WTC11 (cell line): ENCODE results near the gene SDF2L1. TPM values are rescaled to one million over a fixed set of nuclear protein-coding genes. Genes with fewer than 3 reads are reported as not detected.

Experiments used
- ATAC-seq: fragments of 200-7000 bp; cut with Tn5 transposase; 2 replicates; pipeline ENCODE4 v1.10.0; 2021; ENCODE audit warnings: mild to moderate bottlenecking, moderate library complexity
- CTCF ChIA-PET: fragments of 300-600 bp; sonication (Branson Sonifier 250); formaldehyde crosslinking; loops from one replicate; lab custom pipeline; 2021; ENCODE audit warnings: antibody characterized with exemption; lab: Charles Lee
- POLR2A ChIA-PET: fragments of 350-600 bp; sonication (Branson Sonifier 250); formaldehyde crosslinking; loops from one replicate; lab custom pipeline; 2021; ENCODE audit warnings: antibody characterized with exemption; lab: Charles Lee
- DNase-seq: peaks from one replicate; pipeline ENCODE4 v3.0.0; 2021; ENCODE audit warnings: low spot score
- H3K27ac Mint-ChIP-seq: 2 replicates; pipeline ENCODE4 v1.8.0; 2021; ENCODE audit warnings: mixed read lengths
- H3K27me3 Mint-ChIP-seq: 2 replicates; pipeline ENCODE4 v1.8.0; 2021; ENCODE audit warnings: low read depth, mild to moderate bottlenecking, moderate library complexity, mixed read lengths
- H3K36me3 Mint-ChIP-seq: 2 replicates; pipeline ENCODE4 v1.8.0; 2021; ENCODE audit warnings: mixed read lengths
- H3K4me1 Mint-ChIP-seq: 2 replicates; pipeline ENCODE4 v1.8.0; 2022; ENCODE audit warnings: mixed read lengths
- H3K4me3 Mint-ChIP-seq: 2 replicates; pipeline ENCODE4 v1.8.0; 2021; ENCODE audit warnings: mild to moderate bottlenecking, moderate library complexity, mixed read lengths
- H3K9me3 Mint-ChIP-seq: 2 replicates; pipeline ENCODE4 v1.8.0; 2021; ENCODE audit warnings: mixed read lengths
- CREB1 ChIP-seq: sonication (generic); formaldehyde crosslinking; IDR thresholded peaks from 2 replicates; pipeline ENCODE4 v1.8.0; 2023; ENCODE audit warnings: mild to moderate bottlenecking, missing genetic modification reagents
- CTCF ChIP-seq: fragments of 200-600 bp; IDR thresholded peaks from 2 replicates; pipeline ENCODE4 v1.8.0; 2022; ENCODE audit warnings: antibody characterized with exemption
- E2F1 ChIP-seq: sonication (generic); formaldehyde crosslinking; IDR thresholded peaks from 2 replicates; pipeline ENCODE4 v1.8.0; 2022; ENCODE audit warnings: mild to moderate bottlenecking, missing genetic modification reagents
- E2F5 ChIP-seq: sonication (generic); formaldehyde crosslinking; IDR thresholded peaks from 2 replicates; pipeline ENCODE4 v1.8.1; 2022; ENCODE audit warnings: mild to moderate bottlenecking, moderate library complexity, missing genetic modification reagents
- GTF2I ChIP-seq: fragments of 250-450 bp; sonication (Bioruptor Pico); conservative IDR thresholded peaks from 2 replicates; pipeline ENCODE4 v1.4.0; 2021; ENCODE audit warnings: mild to moderate bottlenecking
- MXD4 ChIP-seq: fragments of 250-450 bp; sonication (Bioruptor Pico); IDR thresholded peaks from 2 replicates; pipeline ENCODE4 v1.8.0; 2021; ENCODE audit warnings: mild to moderate bottlenecking, moderate library complexity, borderline replicate concordance
- OVOL2 ChIP-seq: fragments of 250-450 bp; sonication (Bioruptor Pico); IDR thresholded peaks from 2 replicates; pipeline ENCODE4 v1.9.0; 2021; ENCODE audit warnings: mild to moderate bottlenecking, borderline replicate concordance
- RELA ChIP-seq: sonication (generic); formaldehyde crosslinking; IDR thresholded peaks from 2 replicates; pipeline ENCODE4 v1.8.1; 2022; ENCODE audit warnings: missing genetic modification reagents, mild to moderate bottlenecking, borderline replicate concordance
- TCF7 ChIP-seq: sonication (generic); formaldehyde crosslinking; IDR thresholded peaks from 2 replicates; pipeline ENCODE4 v1.8.0; 2022; ENCODE audit warnings: mild to moderate bottlenecking, low read depth, missing genetic modification reagents, moderate library complexity
- ZNF138 ChIP-seq: sonication (generic); formaldehyde crosslinking; conservative IDR thresholded peaks from 2 replicates; pipeline ENCODE4 v1.8.1; 2022; ENCODE audit warnings: mild to moderate bottlenecking, moderate library complexity, missing genetic modification reagents
- ZNF232 ChIP-seq: sonication (generic); formaldehyde crosslinking; IDR thresholded peaks from 2 replicates; pipeline ENCODE4 v1.8.0; 2022; ENCODE audit warnings: mild to moderate bottlenecking, missing genetic modification reagents
- ZNF423 ChIP-seq: fragments of 250-450 bp; sonication (Bioruptor Pico); IDR thresholded peaks from 2 replicates; pipeline ENCODE4 v2.1.2; 2022; ENCODE audit warnings: mild to moderate bottlenecking, moderate library complexity
- ZNF425 ChIP-seq: fragments of 250-450 bp; sonication (Bioruptor Pico); conservative IDR thresholded peaks from 2 replicates; pipeline ENCODE4 v1.9.0; 2021; ENCODE audit warnings: mild to moderate bottlenecking
- total RNA-seq: library from RNA; stranded (reverse); gene quantifications from 3 replicates; pipeline ENCODE4 v1.2.3, GENCODE V29; 2021

SDF2L1 gene
- total RNA-seq, 1 experiment from 2014 or later = 73.6 TPM

- peak; percentile 87; the same call in 1 of the 2 replicates for TF ChIP-seq E2F5 (CRISPR knock-in tag)
- 0 out of 2 replicates have a peak, but pooled peaks have one; percentile 30 for TF ChIP-seq RELA
- peak; percentile 61 for TF ChIP-seq ZNF232 (CRISPR knock-in tag)
- no peak for TF ChIP-seq ZNF423 (CRISPR knock-in tag)
- peak; percentile 84; the same call in 1 of the 2 replicates for TF ChIP-seq E2F1 (CRISPR knock-in tag)
- TF ChIP-seq ZNF425 = no peak
- TF ChIP-seq, all 79 proteins: peak for 20
Measured at GRCh38 chr22:21641789-21642583, at the start of gene SDF2L1 (continued).

GRCh38 chr22:21592422-21592821 is 49.7 kb upstream of the SDF2L1 start:
- Mint-ChIP-seq H3K27me3 (no peaks in the 10 kb centered on the region; the same call in 1 of the 2 replicates), H3K27ac (no peak overlapping the region), H3K4me3 (no peak overlapping the region), H3K9me3 (no peaks in the 10 kb centered on the region), H3K36me3 (peaks cover 30% of the 10 kb centered on the region), H3K4me1 (peaks cover 18% of the 10 kb centered on the region)
- ATAC-seq = no peak
- CTCF ChIA-PET = interaction anchor here (1.1 to 3.0 kb wide), 4 partner anchors 24 to 54 kb away, joined by 3 to 38 read pairs (median 26); partner anchors contain the start of genes SDF2L1 and YDJC
- POLR2A ChIA-PET = interaction anchor here (0.8 kb wide), 1 partner anchor 37 kb away, joined by 3 read pairs; no protein-coding TSS in a partner anchor
- no peak for DNase-seq
- TF ChIP-seq CREB1 = no peak
- TF ChIP-seq OVOL2 (CRISPR knock-in tag) = no peak
- TF ChIP-seq TCF7 = no peak
- TF ChIP-seq MXD4 (CRISPR knock-in tag) = no peak
- TF ChIP-seq GTF2I = no peak

GRCh38 chr22:21593406-21594232 is 48.5 kb upstream of the SDF2L1 start:
- TF ChIP-seq ZNF138 (CRISPR knock-in tag) = no peak
- TF ChIP-seq CTCF = peak; percentile 40; the same call in 1 of the 2 replicates
- no peak overlapping the region for H3K4me3 Mint-ChIP-seq
- H3K27me3 Mint-ChIP-seq = no peaks in the 10 kb centered on the region; the same call in 1 of the 2 replicates
- H3K27ac Mint-ChIP-seq = peak overlapping the region; percentile 21
- ChIA-PET POLR2A (no interaction called here), CTCF (interaction anchor here (0.6 to 3.0 kb wide), 16 partner anchors 9 to 277 kb away, joined by 3 to 38 read pairs (median 6); partner anchors contain the start of genes SDF2L1 and YDJC)
- DNase-seq (peak; percentile 51), ATAC-seq (peak; percentile 91)
- peaks cover 30% of the 10 kb centered on the region for H3K36me3 Mint-ChIP-seq
- peaks cover 14% of the 10 kb centered on the region for H3K4me1 Mint-ChIP-seq
- no peaks in the 10 kb centered on the region for H3K9me3 Mint-ChIP-seq
